Left kidney (tissue), 8 donors: ENCODE measurements around the gene GABRE. TPM values are rescaled to one million over a fixed set of nuclear protein-coding genes. Genes with fewer than 3 reads are reported as not detected.

Source experiments
- DNase-seq: peaks from one replicate; pipeline ENCODE4 v3.0.0-alpha.2; 2013
- long read RNA-seq, 8 donors: transcript quantifications; one replicate each; lab custom pipeline, GENCODE V29; 2026
- polyA plus RNA-seq: library from polyadenylated mRNA; unstranded; fragments of 120-200 nt; gene quantifications from one replicate; pipeline ENCODE4 v1.2.1, GENCODE V29; 2013; ENCODE audit not compliant: insufficient read length

GABRE gene
- polyA plus RNA-seq, result 7.6 TPM
- long read RNA-seq, donor 1, full-length matches to known transcripts, result 1 of 1 reads
- long read RNA-seq, donor 1, partial matches to known transcripts, result 0 of 1 reads
- long read RNA-seq, donor 1, other reads (novel, unspliced or antisense), result 0 of 1 reads
- long read RNA-seq, donor 2, partial matches to known transcripts, result 0 of 1 reads
- long read RNA-seq, donor 2, other reads (novel, unspliced or antisense), result 0 of 1 reads
- long read RNA-seq, donor 3, full-length matches to known transcripts, result 2 of 2 reads
- long read RNA-seq, donor 3, partial matches to known transcripts, result 0 of 2 reads
- long read RNA-seq, donor 3, other reads (novel, unspliced or antisense), result 0 of 2 reads
- long read RNA-seq, donor 4, result 0 reads
- long read RNA-seq, donor 5, result 0 reads
- long read RNA-seq, donor 6, result 0 reads
- long read RNA-seq, donor 7, full-length matches to known transcripts, result 2 of 2 reads
- long read RNA-seq, donor 7, partial matches to known transcripts, result 0 of 2 reads
- long read RNA-seq, donor 7, other reads (novel, unspliced or antisense), result 0 of 2 reads
- long read RNA-seq, donor 8, result 0 reads

DNA sequence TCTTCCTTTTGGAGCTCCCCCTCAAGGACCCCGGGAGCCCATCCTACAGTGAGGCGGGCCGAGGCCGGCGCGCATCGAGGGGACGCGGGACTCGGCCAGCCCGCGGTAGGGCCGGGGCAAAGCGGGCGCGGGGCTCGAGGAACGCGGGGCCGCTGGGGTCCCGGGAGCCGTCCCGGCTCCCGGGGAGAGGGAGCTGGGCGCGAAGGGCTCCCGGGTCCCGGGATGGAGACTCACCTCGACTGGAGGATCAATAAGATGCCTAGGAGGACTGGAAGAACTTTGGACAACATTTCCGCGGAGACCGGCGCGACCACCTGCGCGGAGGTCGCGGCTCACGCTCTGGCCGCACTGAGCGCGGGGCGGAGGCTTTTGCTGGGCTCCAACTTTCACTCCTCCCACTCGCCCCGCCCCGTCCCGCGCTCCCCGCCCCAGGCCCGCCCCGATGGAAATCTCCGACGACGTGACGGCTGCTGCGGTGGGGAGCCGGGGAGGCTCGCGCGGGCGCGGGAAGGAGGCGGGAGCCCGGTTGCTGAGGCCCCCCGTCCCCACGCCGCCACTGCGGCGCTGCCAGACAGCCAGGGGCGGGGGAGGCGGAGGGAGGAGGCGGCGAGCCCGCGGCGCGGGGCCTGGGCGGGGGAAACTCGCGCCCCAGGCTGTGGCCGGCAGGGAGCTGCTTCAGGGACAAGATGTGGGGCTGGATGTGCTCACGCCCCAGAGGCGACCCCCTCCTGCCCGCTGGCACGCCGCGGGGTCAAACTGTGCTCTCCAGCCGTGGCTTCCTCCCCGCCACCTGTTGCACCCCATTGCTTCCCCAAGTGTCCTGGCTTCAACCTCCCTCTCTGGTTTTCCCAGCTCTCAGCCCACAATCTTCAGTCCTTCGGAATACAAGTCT is at the start of gene GABRE:
GABRE (minus strand) TSS at position 341 of the 892 bp plus-strand sequence; CDS start at position 290, 51 bp downstream.
- peak; percentile 34 for DNase-seq

GRCh38 chrX:152020888-152021287 is 46.4 kb upstream of the GABRE start:
- DNase-seq, result no peak

GRCh38 chrX:151999813-152000212 is 25.3 kb upstream of the GABRE start:
- DNase-seq, result no peak

DNA sequence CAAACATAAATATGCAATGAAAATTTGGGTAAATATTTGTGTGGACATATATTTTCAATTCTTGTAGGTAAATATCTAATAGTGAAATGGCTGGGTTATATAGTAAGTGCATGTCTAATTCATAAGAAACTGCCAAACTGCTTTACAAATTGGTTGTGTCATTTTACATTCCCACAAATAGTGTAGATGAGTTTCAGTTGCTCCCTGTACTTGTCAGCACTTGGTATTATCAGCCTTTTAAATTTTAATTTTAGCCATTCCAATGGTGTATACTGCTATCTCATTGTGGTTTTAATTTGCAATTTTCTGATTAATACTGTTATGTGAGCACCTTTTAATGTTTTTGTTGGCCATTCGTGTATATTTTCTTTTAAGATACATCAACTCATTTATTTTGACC is 23.1 kb upstream of the GABRE start:
- no peak for DNase-seq

- DNase-seq, result no peak
Measured at GRCh38 chrX:151996347-151996746, 21.9 kb upstream of the GABRE start.

- no peak for DNase-seq
Measured at GRCh38 chrX:151994476-151994875, 20.0 kb upstream of the GABRE start.

DNA sequence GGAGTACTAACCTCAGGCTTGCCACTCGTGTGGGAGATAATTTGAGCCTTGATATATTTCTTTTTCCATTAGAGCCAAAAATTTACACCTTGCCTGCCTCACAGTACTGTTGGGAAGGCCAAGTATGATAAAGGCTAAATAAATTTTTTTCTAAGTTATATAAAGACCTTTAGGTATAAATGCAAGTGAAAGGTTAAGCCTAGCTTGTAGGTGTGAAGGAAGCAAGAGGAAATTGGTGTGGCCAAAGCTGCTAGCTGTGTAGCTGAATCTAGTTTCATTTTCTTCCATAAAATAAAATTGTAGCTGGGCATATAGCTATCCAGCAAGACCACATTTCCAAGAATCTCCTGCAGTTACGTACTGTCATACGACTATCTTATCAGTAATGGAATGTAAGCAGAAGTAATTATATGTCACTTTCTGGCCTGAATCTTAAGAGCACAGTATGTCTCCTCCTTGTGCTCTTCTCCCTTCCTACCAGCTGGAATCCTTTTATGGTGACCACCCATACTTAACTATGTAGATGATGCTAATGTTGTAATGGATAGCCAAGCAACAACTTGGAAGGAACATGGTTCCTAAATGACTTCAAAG is 14.3 kb upstream of the GABRE start:
- no peak for DNase-seq

DNA sequence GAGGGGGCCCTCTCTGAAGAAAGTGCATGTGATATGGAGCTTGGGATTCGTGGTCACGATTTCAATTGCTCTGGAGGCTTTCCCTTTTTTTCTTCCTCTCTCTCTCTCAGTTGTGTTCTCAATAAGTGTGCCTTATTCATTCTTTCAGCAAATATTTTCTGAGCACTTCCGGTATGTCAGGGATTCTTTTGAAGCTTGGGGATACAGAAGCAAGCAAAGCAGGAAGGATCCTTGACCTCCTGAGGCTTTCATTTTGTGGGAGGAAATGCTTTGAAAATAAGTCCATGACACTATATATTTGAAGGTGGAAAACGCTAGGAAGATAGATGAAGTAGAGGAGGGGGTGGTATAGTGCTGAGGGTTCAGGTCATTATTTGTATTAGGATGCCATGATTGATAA is 12.6 kb upstream of the GABRE start:
- no peak for DNase-seq

- no peak for DNase-seq
Measured at GRCh38 chrX:151985955-151986354, 11.5 kb upstream of the GABRE start.

GRCh38 chrX:151985531-151985930 is 11.1 kb upstream of the GABRE start:
- no peak for DNase-seq

GRCh38 chrX:151984902-151985301 is 10.4 kb upstream of the GABRE start:
- DNase-seq, result no peak

DNA sequence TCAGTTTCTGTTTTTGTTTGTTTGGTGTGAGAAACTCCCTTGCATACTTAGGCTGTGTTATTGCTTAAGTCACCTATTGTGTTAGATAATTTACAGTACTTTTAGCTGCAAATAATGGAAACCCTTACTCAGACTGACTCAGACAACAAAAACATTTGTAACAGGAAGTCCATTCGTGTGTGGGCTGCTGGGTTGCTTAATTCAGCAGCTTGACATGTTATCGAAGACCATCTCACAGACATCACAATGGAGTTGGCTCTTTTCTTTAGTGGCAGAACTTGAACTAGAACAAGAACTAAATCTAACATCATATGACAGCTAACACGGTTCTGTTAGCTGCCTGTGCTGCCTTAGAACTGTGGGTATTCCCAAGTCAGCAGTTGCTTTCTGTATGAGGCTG is 9.9 kb upstream of the GABRE start:
- no peak for DNase-seq

- DNase-seq, result no peak
Measured at GRCh38 chrX:151983186-151983585, 8.7 kb upstream of the GABRE start.

DNA sequence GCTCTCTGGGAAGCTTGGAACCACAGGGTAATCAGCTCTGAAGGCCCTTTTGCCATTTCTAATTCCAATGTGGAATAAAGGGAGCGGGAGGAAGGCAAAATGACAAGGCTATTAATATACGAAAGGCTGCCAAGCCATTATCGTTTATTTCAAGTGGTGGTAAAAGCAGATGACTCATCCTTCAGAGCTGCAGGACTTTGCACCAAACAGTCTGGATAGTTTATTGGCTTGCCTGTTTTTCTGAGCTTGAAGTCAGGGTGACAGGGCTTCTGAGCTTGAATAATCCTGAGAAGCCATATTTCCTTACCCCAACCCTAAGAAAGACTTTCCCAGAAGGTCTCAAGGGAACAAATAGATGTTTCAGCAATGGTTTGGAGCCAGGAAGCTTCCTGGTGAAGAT is 7.7 kb upstream of the GABRE start:
- DNase-seq, result no peak

DNA sequence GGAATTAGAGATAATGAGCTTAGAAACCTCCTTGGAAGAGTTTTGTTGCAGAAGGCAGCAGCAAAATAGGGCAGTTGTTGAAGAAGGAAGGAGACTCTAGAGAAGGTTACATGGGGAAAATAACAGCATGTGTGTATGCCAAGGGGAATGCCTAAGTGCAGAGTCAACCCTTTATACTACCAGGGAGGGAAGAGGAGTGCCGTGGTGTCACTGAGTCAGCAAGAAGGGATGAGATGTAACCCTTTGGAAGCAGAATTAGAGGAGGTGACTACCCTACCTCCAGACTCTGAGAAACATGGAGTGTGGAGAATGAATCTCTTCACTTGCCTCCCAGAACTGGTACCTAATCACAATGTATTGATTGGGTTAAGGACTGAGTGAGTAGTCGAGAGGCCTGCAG is 6.7 kb upstream of the GABRE start:
- DNase-seq, result no peak

DNA sequence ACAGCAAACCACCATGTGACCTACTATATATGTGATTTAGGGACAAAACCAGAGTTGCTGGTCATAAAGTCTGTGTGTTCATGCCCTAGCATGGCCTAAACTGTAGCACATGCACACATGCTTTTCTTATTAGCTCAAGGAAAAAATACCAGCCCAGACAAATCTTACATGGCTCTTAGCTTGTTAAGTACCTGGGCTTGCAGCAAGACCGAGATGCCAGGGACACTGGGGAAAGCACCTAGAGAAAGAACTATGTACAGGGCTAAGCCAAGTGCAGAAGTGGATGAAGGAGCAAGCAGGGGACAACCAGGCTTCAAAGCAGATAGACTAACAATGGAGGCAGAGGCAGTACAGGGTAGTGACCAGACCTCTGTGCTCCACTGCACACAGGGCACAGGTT is 3.4 kb upstream of the GABRE start:
- no peak for DNase-seq

DNA sequence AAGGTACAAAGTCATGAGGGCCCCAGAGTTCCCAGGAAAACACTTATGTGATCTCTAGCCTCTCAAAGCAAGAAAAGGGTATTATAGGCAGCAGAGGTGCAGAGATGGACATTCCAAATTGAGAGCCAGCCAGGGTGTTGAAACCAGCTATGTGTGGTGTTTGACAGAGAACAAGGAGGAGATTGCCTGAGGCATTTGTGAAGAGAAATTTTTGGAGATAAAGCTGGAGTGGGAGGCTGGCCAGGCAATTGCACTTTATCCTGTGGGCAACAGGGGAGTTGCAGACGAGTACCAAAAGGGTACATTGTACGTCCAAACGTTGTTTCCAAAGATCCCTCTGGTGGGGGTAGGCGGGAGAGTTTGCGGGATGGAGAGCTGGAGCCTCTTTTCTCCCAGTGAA is 2.5 kb upstream of the GABRE start:
- DNase-seq, result no peak

DNA sequence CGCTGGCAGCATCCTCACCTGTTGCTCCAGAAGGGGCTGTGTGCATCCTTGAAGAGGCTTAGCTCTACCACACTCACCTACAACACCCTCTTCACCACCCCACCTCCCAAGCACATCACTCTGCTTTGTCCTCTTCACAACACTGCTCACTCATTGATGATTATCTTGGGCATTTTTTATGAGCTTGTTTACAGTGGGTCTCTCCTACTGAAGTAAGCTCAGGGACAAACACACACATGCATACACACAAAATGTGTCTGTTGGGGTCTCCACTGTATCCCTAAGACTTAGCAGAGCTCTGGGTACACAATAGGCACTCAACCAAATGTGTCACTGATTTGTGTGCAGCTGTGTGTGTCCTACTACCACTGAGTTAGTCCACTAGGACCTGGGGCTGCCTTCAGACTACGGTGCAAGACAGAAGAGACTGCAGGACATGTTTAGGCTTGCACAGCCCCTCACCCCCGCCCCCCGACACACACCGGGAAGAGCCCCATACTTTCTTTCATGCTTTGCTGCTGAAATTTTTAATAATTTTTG is 1.3 kb upstream of the GABRE start:
- DNase-seq, result no peak

DNA sequence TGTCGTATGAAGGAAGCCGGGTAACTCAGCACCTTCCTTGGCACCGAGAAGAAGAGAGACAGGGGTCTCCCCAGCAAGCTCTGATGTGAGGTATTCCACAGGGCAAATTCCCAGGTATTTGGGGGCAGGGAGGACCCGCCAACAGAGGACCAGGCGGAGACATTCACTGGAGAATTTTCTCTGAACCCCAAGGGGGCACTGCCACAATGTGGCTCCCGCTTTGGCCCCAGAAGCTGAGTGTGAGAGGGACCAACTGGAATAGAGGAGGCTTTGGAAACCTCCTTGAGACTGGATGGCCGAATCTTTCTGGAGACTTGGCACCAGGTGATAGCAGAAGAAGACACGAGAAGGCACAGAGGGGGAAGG is 735 bp upstream of the GABRE start:
- no peak for DNase-seq

- no peak for DNase-seq
Measured at GRCh38 chrX:151973851-151974335, 583 bp downstream of the GABRE start.

- DNase-seq, result no peak
Measured at GRCh38 chrX:151973060-151973661, 1.3 kb downstream of the GABRE start.

- DNase-seq, result no peak
Measured at GRCh38 chrX:151970661-151971060, 3.8 kb downstream of the GABRE start.
